ENCODE measurements around the gene TAS2R60. TPM values are rescaled to one million over a fixed set of nuclear protein-coding genes. Genes with fewer than 3 reads are reported as not detected.

TAS2R60 gene
- polyA plus RNA-seq, 1 donor (not counting 4 experiments of a cell fraction or from before 2014, with no cell fraction given): 0.17 TPM

DNA sequence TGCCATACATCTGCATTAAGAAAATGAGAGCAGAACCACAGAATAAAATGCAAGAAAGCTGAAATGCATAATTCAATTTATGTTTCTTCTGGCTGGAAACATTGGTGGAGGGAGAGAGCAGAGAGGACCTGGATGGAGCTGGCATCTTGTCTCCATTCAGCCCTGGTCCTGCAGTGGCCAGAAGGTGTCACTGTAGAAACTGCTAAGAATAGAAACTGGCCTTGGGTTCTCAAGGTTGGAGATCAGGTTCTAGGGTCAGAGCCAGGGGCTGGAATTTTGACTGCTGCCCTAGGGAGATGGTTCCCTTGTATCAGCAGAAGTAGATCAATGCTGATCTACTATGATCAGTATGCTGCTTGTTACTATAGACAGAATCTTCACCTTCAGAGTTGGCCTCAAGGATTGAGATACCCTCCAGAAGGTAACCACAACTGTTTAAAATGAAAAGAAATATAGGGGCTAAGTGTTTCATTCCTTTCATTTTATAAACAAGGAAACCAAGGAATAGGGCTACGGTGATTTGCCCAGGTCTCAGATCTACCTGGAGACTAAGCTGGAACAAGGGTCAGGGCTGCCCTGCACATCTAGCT is 47.6 kb downstream of the TAS2R60 start:
- Histone ChIP-seq H4K20me1 (ENCODE audit: control insufficient read depth, extremely low read depth, insufficient read depth, low read length) (no peaks in the 10 kb centered on the region), H3K27me3 (ENCODE audit: control insufficient read depth, extremely low read depth, insufficient read depth, low read length) (no peaks in the 10 kb centered on the region), H3K4me2 (ENCODE audit: control insufficient read depth, extremely low read depth, insufficient read depth, low read depth, low read length) (no peak overlapping the region), H3K9ac (ENCODE audit: control insufficient read depth, extremely low read depth, insufficient read depth, low read length) (no peak overlapping the region), H3K9me1 (ENCODE audit: control insufficient read depth, extremely low read depth, insufficient read depth, low read length) (no peaks in the 10 kb centered on the region), H2AFZ (ENCODE audit: control insufficient read depth, low read length) (no peak overlapping the region), H3K27ac (ENCODE audit: control insufficient read depth, insufficient read depth, low read length) (no peak overlapping the region), H3K9me3 (ENCODE audit: control insufficient read depth, low read depth, low read length) (no peaks in the 10 kb centered on the region), H3K4me3 (ENCODE audit: control insufficient read depth in 2 of 3, extremely low read depth in 1 of 3, insufficient read depth in 2 of 3, low read depth in 1 of 3, low read length in 3 of 3) (no peak overlapping the region), H3K4me1 (ENCODE audit: control insufficient read depth, extremely low read depth, insufficient read depth, low read length) (peaks cover 10% of the 10 kb centered on the region), H3K36me3 (ENCODE audit: control insufficient read depth in 2 of 2, extremely low read depth in 1 of 2, insufficient read depth in 2 of 2, low read length in 2 of 2) (no peaks in the 10 kb centered on the region), H3K79me2 (ENCODE audit: control insufficient read depth, insufficient read depth, low read length) (no peaks in the 10 kb centered on the region)
- dilution Hi-C loops (cut with MboI; ENCODE audit: extremely low pct_ligation_motif_present, low sequenced_read_pairs): no loop called here
- DNase-seq (ENCODE audit: low read depth, low spot score): no peak
- TF ChIP-seq EZH2 (IDR thresholded peaks at IDR 0.05; ENCODE audit: low read length) (no peak), CTCF (optimal IDR thresholded peaks at IDR 0.05 in 1 of 3, IDR thresholded peaks at IDR 0.05 in 1 of 3, conservative IDR thresholded peaks at IDR 0.05 in 1 of 3; ENCODE audit: extremely low read depth in 1 of 3, insufficient read depth in 2 of 3, low read length in 3 of 3) (peak; percentile 54 to 73 (median 70))
- FAIRE-seq: peak; percentile 43

- dilution Hi-C loops (cut with MboI; ENCODE audit: extremely low pct_ligation_motif_present, low sequenced_read_pairs): no loop called here
- Histone ChIP-seq H3K4me3 (ENCODE audit: control insufficient read depth in 2 of 3, extremely low read depth in 1 of 3, insufficient read depth in 2 of 3, low read depth in 1 of 3, low read length in 3 of 3) (no peak overlapping the region), H2AFZ (ENCODE audit: control insufficient read depth, low read length) (no peak overlapping the region), H3K79me2 (ENCODE audit: control insufficient read depth, insufficient read depth, low read length) (no peaks in the 10 kb centered on the region), H3K27me3 (ENCODE audit: control insufficient read depth, extremely low read depth, insufficient read depth, low read length) (no peaks in the 10 kb centered on the region), H3K4me2 (ENCODE audit: control insufficient read depth, extremely low read depth, insufficient read depth, low read depth, low read length) (no peak overlapping the region), H3K9me3 (ENCODE audit: control insufficient read depth, low read depth, low read length) (no peaks in the 10 kb centered on the region), H4K20me1 (ENCODE audit: control insufficient read depth, extremely low read depth, insufficient read depth, low read length) (no peaks in the 10 kb centered on the region), H3K4me1 (ENCODE audit: control insufficient read depth, extremely low read depth, insufficient read depth, low read length) (peaks cover 10% of the 10 kb centered on the region), H3K9ac (ENCODE audit: control insufficient read depth, extremely low read depth, insufficient read depth, low read length) (no peak overlapping the region), H3K27ac (ENCODE audit: control insufficient read depth, insufficient read depth, low read length) (no peak overlapping the region), H3K36me3 (ENCODE audit: control insufficient read depth in 2 of 2, extremely low read depth in 1 of 2, insufficient read depth in 2 of 2, low read length in 2 of 2) (no peaks in the 10 kb centered on the region), H3K9me1 (ENCODE audit: control insufficient read depth, extremely low read depth, insufficient read depth, low read length) (no peaks in the 10 kb centered on the region)
- TF ChIP-seq CTCF (optimal IDR thresholded peaks at IDR 0.05 in 1 of 3, IDR thresholded peaks at IDR 0.05 in 1 of 3, conservative IDR thresholded peaks at IDR 0.05 in 1 of 3; ENCODE audit: extremely low read depth in 1 of 3, insufficient read depth in 2 of 3, low read length in 3 of 3) (no peak), EZH2 (IDR thresholded peaks at IDR 0.05; ENCODE audit: low read length) (no peak)
- FAIRE-seq (no peak), DNase-seq (ENCODE audit: low read depth, low spot score) (no peak)
Measured at GRCh38 chr7:143492043-143492471, 48.8 kb downstream of the TAS2R60 start.

Data from keratinocyte (primary cell).